Adrenal gland (tissue), 12 donors: ENCODE results near the gene ISM1. TPM values are rescaled to one million over a fixed set of nuclear protein-coding genes. Genes with fewer than 3 reads are reported as not detected.

Source experiments
- DNase-seq, 7 donors: peaks; one replicate each; pipeline ENCODE4 v3.0.0-alpha.2; 2019 to 2020
- H3K27ac ChIP-seq, 5 donors: fragments of 200-600 bp; sonication (generic) in 4 of 5; 1 replicate in 3 of 5; 2 replicates in 2 of 5; pipeline versions ENCODE4 v1.5.1 to v1.8.0; 2016 to 2020; ENCODE audit warnings: mild to moderate bottlenecking in 1 of 5
- H3K27me3 ChIP-seq: fragments of 200-600 bp; 2 replicates; pipeline ENCODE4 v1.8.0; 2021
- H3K36me3 ChIP-seq, 2 donors: fragments of 200-600 bp; replicated peaks in 1 of 2; 1 replicate in 1 of 2; 2 replicates in 1 of 2; pipeline versions ENCODE4 v1.5.1 to v1.8.0; 2018 to 2022
- H3K4me1 ChIP-seq, 2 donors: fragments of 200-600 bp; replicated peaks in 1 of 2; 1 replicate in 1 of 2; 2 replicates in 1 of 2; pipeline versions ENCODE4 v1.5.1 to v1.8.0; 2018 to 2021
- H3K4me3 ChIP-seq, 4 donors: fragments of 200-600 bp; sonication (generic) in 3 of 4; one replicate each; pipeline ENCODE4 v1.5.1; 2016 to 2018
- H3K9me3 ChIP-seq, 3 donors: fragments of 200-600 bp; sonication (generic) in 1 of 3; replicated peaks in 1 of 3; 1 replicate in 2 of 3; 2 replicates in 1 of 3; pipeline versions ENCODE4 v1.5.1 to v1.8.0; 2016 to 2021
- CTCF ChIP-seq, 6 experiments: fragments of 450-650 bp in 4 of 6; fragments of 200-600 bp in 2 of 6; sonication (generic) in 1 of 6; IDR thresholded peaks; 1 replicate in 5 of 6; 2 replicates in 1 of 6; pipeline versions ENCODE4 v1.5.1 to v1.8.0; 2016 to 2021; ENCODE audit warnings: antibody characterized with exemption in 6 of 6, mild to moderate bottlenecking in 2 of 6, moderate library complexity in 1 of 6
- POLR2A ChIP-seq, 2 donors: fragments of 450-650 bp; IDR thresholded peaks; one replicate each; pipeline ENCODE4 v1.6.1; 2017; ENCODE audit warnings: antibody characterized with exemption in 2 of 2, mild to moderate bottlenecking in 2 of 2, moderate library complexity in 1 of 2
- WGBS, 4 donors: extraction: QIAGEN DNeasy Blood & Tissue Kit in 2 of 4; methylation state at CpG; one replicate each; pipeline versions ENCODE4 v1.1.5 to v1.1.7; 2013 to 2017; 5-methylcytosine and 5-hydroxymethylcytosine counted together
- intact Hi-C, 2 donors: fragments of 100-400 bp; cut with DNase I; formaldehyde crosslinking; loops; one replicate each; pipeline versions ENCODE4 v1.14.1 to v1.15.0; 2022 to 2023
- polyA plus RNA-seq, 3 donors: library from polyadenylated mRNA; stranded (reverse); fragments of 200-250 nt in 2 of 3; fragments of 350-450 nt in 1 of 3; fragmentation: Illumina TruSeq in 1 of 3; extraction: RNeasy Lipid Tissue Mini Kit (QIAGEN cat#74804) in 1 of 3; gene quantifications; one replicate each; pipeline ENCODE4 v1.2.3, GENCODE V29; 2013 to 2014
- total RNA-seq, 9 donors: library from RNA; depleted of rRNA in 4 of 9; stranded (reverse); fragments of >200 nt in 4 of 9; fragments of 120-200 nt in 1 of 9; fragmentation: NEBNext Ultra II Directional in 1 of 9; extraction: Animal tissue kit (Norgen Biotek cat#: 25700) in 1 of 9; gene quantifications; one replicate each; pipeline versions ENCODE4 v1.1.0 to v1.2.4, GENCODE V29; 2013 to 2023
- donor health status: healthy with polysubstance abuse.
- donor health status: Bipolar disorder and iron deficiency.
- donor health status: DM: yes; HTN: yes; CAD: no.
- donor health status: DM: no; HTN: no; CAD: no.
- donor health status: DM: no; HTN: no; CAD: no.
- donor health status: DM: yes; HTN: yes; CAD: no.

Gene ISM1
- total and polyA plus RNA-seq, 12 donors: 0.17 to 4.4 (median 1.8) TPM

GRCh38 chr20:13268953-13269352 is 47.9 kb downstream of the ISM1 start:
- no peak for TF ChIP-seq CTCF (IDR thresholded peaks at IDR 0.05)
- no peak for TF ChIP-seq POLR2A (IDR thresholded peaks at IDR 0.05)
- no peaks in the 10 kb centered on the region for H3K36me3 ChIP-seq
- DNase-seq: no peak
- 59 to 79% (median 61%) methylated on average over 2 of the region's 2 CpGs for WGBS, 4 donors
- H3K27me3 ChIP-seq: no peaks in the 10 kb centered on the region
- no peak overlapping the region for H3K27ac ChIP-seq
- intact Hi-C loops: no loop called here
- no peaks in the 10 kb centered on the region for H3K9me3 ChIP-seq
- no peak overlapping the region for H3K4me3 ChIP-seq
- no peaks in the 10 kb centered on the region for H3K4me1 ChIP-seq

- 42 to 70% (median 46%) methylated on average over 1 of the region's 1 CpG for whole genome bisulfite sequencing, 4 donors
- intact Hi-C loops: no loop called here
- Histone ChIP-seq H3K4me1 (no peaks in the 10 kb centered on the region), H3K27ac (no peak overlapping the region), H3K9me3 (no peaks in the 10 kb centered on the region), H3K27me3 (no peaks in the 10 kb centered on the region), H3K36me3 (no peaks in the 10 kb centered on the region), H3K4me3 (no peak overlapping the region)
- TF ChIP-seq POLR2A (IDR thresholded peaks at IDR 0.05) (no peak), CTCF (IDR thresholded peaks at IDR 0.05) (no peak)
- DNase-seq: no peak
Observed at GRCh38 chr20:13270211-13270610, 49.1 kb downstream of the ISM1 start.

- intact Hi-C loops: no loop called here
- no peaks in the 10 kb centered on the region for H3K36me3 ChIP-seq
- WGBS, 4 donors: 42 to 69% (median 64%) methylated on average over 3 of the region's 3 CpGs
- H3K27me3 ChIP-seq: no peaks in the 10 kb centered on the region
- no peak overlapping the region for H3K4me3 ChIP-seq
- H3K9me3 ChIP-seq: no peaks in the 10 kb centered on the region
- H3K27ac ChIP-seq: peak overlapping the region in 1 of 5 donors; percentile 42
- no peak for DNase-seq
- H3K4me1 ChIP-seq: no peaks in the 10 kb centered on the region
- TF ChIP-seq POLR2A (IDR thresholded peaks at IDR 0.05) (no peak), CTCF (IDR thresholded peaks at IDR 0.05) (no peak)
Observed at GRCh38 chr20:13271098-13271497, 50.0 kb downstream of the ISM1 start.

- no peaks in the 10 kb centered on the region for H3K36me3 ChIP-seq
- H3K4me3 ChIP-seq: no peak overlapping the region
- H3K9me3 ChIP-seq: no peaks in the 10 kb centered on the region
- H3K27me3 ChIP-seq: no peaks in the 10 kb centered on the region
- no peak for DNase-seq
- intact Hi-C loops: no loop called here
- WGBS, 4 donors: 82 to 88% (median 85%) methylated on average over 10 of the region's 10 CpGs
- no peaks in the 10 kb centered on the region for H3K4me1 ChIP-seq
- peak overlapping the region in 1 of 5 donors; percentile 42 for H3K27ac ChIP-seq
- TF ChIP-seq POLR2A (IDR thresholded peaks at IDR 0.05): no peak
- TF ChIP-seq CTCF (IDR thresholded peaks at IDR 0.05): no peak
Observed at GRCh38 chr20:13271977-13272975, 51.2 kb downstream of the ISM1 start.
